Measurements from ENCODE around the gene OPTN. TPM values are rescaled to one million over a fixed set of nuclear protein-coding genes. Genes with fewer than 3 reads are reported as not detected.
"Not testable (repeated sequence)": the region's sequence is repeated elsewhere in the genome, so short reads cannot be mapped to it uniquely, and the experiment has no call there.

Gene OPTN
- 49.0 and 53.2 TPM in 2 replicates for total RNA-seq

DNA sequence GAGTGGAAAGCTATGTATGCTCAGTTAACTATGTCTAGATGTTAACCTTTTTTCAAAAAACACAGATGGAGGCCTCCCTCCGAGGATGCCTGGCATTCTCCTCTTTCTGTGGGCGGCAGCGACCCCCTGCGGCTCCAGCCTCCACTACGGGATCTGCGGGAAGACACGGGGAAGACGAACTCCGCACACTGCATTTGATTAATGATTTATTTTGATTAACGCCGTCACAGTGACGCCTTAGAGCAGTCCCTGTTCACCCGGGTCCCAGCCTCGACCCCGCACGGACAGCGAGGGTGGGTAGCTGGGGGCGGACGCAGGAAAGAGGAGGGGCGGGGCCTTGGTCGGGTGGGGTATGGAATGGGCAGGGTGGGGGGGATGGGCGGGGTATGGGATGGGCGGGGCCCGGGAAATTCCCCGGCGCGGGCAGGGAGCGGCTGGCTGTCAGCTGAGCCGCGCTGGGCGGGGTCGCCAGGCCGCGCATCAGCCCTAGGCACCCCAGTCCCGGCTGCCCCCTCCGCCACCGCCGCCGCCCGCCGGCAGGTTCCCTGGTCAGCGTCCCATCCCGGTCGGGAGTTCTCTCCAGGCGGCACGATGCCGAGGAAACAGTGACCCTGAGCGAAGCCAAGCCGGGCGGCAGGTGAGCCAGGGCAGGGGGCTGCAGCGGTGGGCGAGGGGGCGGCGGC lies at the start of gene OPTN:
TSS of gene OPTN (plus strand) at position 498 of the 683 bp plus-strand sequence. CDS start 8,960 bp downstream, outside the sequence.
- H3K9me3 Mint-ChIP-seq: no peaks in the 10 kb centered on the region
- no peaks in the 10 kb centered on the region for H3K27me3 Mint-ChIP-seq (ENCODE audit: low read depth)
- DNase-seq (ENCODE audit: low spot score): peak; percentile 71
- peaks cover 44% of the 10 kb centered on the region for H3K4me1 Mint-ChIP-seq (ENCODE audit: low read depth)
- peak within 1 kb of the TSS; percentile 86 for H3K27ac Mint-ChIP-seq
- intact Hi-C loops (cut with micrococcal nuclease): loop anchor here (5.0 to 10.0 kb wide), 4 partner anchors 62 to 905 kb away; partner anchors contain the start of genes CDC123, MCM10, NUDT5 and PHYH
- H3K4me3 Mint-ChIP-seq (ENCODE audit: low read depth): peak within 1 kb of the TSS; percentile 88
- H3K36me3 Mint-ChIP-seq (ENCODE audit: low read depth): peaks cover 25% of the 10 kb centered on the region

- H3K27me3 Mint-ChIP-seq (ENCODE audit: low read depth): peaks cover 4% of the 10 kb centered on the region
Measured at GRCh38 chr10:13051126-13051694, 48.8 kb upstream of the OPTN start.

GRCh38 chr10:13053208-13053607 lies 46.8 kb upstream of the OPTN start:
- H3K4me1 Mint-ChIP-seq (ENCODE audit: low read depth); DNase-seq (ENCODE audit: low spot score); intact Hi-C loops (cut with micrococcal nuclease); H3K36me3 Mint-ChIP-seq (ENCODE audit: low read depth); H3K9me3 Mint-ChIP-seq; H3K27me3 Mint-ChIP-seq (ENCODE audit: low read depth); H3K27ac Mint-ChIP-seq; H3K4me3 Mint-ChIP-seq (ENCODE audit: low read depth): not testable (repeated sequence)

More at GRCh38 chr10:13051126-13051694, 48.8 kb upstream of the OPTN start:
- Mint-ChIP-seq H3K27ac (no peak overlapping the region), H3K36me3 (ENCODE audit: low read depth) (no peaks in the 10 kb centered on the region), H3K4me3 (ENCODE audit: low read depth) (no peak overlapping the region), H3K9me3 (no peaks in the 10 kb centered on the region), H3K4me1 (ENCODE audit: low read depth) (no peaks in the 10 kb centered on the region)
- intact Hi-C loops (cut with micrococcal nuclease): no loop called here
- DNase-seq (ENCODE audit: low spot score): no peak

GRCh38 chr10:13053794-13054462 lies 46.0 kb upstream of the OPTN start:
- Mint-ChIP-seq H3K4me3 (ENCODE audit: low read depth) (no peak overlapping the region), H3K9me3 (no peaks in the 10 kb centered on the region), H3K4me1 (ENCODE audit: low read depth) (no peaks in the 10 kb centered on the region), H3K27me3 (ENCODE audit: low read depth) (peaks cover 4% of the 10 kb centered on the region), H3K36me3 (ENCODE audit: low read depth) (no peaks in the 10 kb centered on the region), H3K27ac (no peak overlapping the region)
- intact Hi-C loops (cut with micrococcal nuclease): no loop called here
- DNase-seq (ENCODE audit: low spot score): no peak

GRCh38 chr10:13054844-13055243 lies 45.1 kb upstream of the OPTN start:
- intact Hi-C loops (cut with micrococcal nuclease): no loop called here
- no peak for DNase-seq (ENCODE audit: low spot score)
- H3K9me3 Mint-ChIP-seq: no peaks in the 10 kb centered on the region
- H3K36me3 Mint-ChIP-seq (ENCODE audit: low read depth): no peaks in the 10 kb centered on the region
- no peaks in the 10 kb centered on the region for H3K4me1 Mint-ChIP-seq (ENCODE audit: low read depth)
- no peak overlapping the region for H3K27ac Mint-ChIP-seq
- no peak overlapping the region for H3K4me3 Mint-ChIP-seq (ENCODE audit: low read depth)
- peaks cover 2% of the 10 kb centered on the region for H3K27me3 Mint-ChIP-seq (ENCODE audit: low read depth)

GRCh38 chr10:13056456-13057077 lies 43.4 kb upstream of the OPTN start:
- DNase-seq (ENCODE audit: low spot score): no peak
- H3K36me3 Mint-ChIP-seq (ENCODE audit: low read depth): no peaks in the 10 kb centered on the region
- peaks cover 4% of the 10 kb centered on the region for H3K27me3 Mint-ChIP-seq (ENCODE audit: low read depth)
- no peaks in the 10 kb centered on the region for H3K9me3 Mint-ChIP-seq
- H3K4me1 Mint-ChIP-seq (ENCODE audit: low read depth): no peaks in the 10 kb centered on the region
- no peak overlapping the region for H3K27ac Mint-ChIP-seq
- no peak overlapping the region for H3K4me3 Mint-ChIP-seq (ENCODE audit: low read depth)
- intact Hi-C loops (cut with micrococcal nuclease): no loop called here

GRCh38 chr10:13062803-13063202 lies 37.2 kb upstream of the OPTN start:
- no peak overlapping the region for H3K4me3 Mint-ChIP-seq (ENCODE audit: low read depth)
- intact Hi-C loops (cut with micrococcal nuclease): no loop called here
- no peak overlapping the region for H3K27ac Mint-ChIP-seq
- DNase-seq (ENCODE audit: low spot score): no peak
- no peaks in the 10 kb centered on the region for H3K4me1 Mint-ChIP-seq (ENCODE audit: low read depth)
- peaks cover 4% of the 10 kb centered on the region for H3K9me3 Mint-ChIP-seq
- H3K27me3 Mint-ChIP-seq (ENCODE audit: low read depth): peaks cover 7% of the 10 kb centered on the region
- no peaks in the 10 kb centered on the region for H3K36me3 Mint-ChIP-seq (ENCODE audit: low read depth)

DNA sequence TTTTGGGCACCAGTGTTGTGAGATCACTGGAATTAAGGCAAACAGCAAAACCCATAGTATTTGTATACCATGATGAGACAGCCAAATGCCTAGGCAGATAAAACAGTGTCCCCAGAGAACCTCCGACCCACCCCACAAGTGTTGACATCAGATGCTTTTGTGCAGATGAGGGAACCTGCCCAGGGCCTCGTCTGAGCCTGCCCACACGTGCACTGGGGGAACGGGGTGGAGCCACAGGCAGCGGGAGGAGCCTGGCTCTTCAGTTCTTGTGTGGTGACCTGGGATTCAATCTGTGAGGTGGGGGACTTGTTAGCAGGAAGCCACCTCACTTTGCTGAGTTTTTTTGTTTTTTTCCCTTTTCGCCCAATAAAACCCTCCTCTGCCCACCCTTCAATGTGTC lies 33.4 kb upstream of the OPTN start:
- no peaks in the 10 kb centered on the region for H3K4me1 Mint-ChIP-seq (ENCODE audit: low read depth)
- H3K27ac Mint-ChIP-seq: no peak overlapping the region
- peaks cover 3% of the 10 kb centered on the region for H3K27me3 Mint-ChIP-seq (ENCODE audit: low read depth)
- intact Hi-C loops (cut with micrococcal nuclease): no loop called here
- H3K4me3 Mint-ChIP-seq (ENCODE audit: low read depth): no peak overlapping the region
- H3K9me3 Mint-ChIP-seq: peaks cover 4% of the 10 kb centered on the region
- H3K36me3 Mint-ChIP-seq (ENCODE audit: low read depth): no peaks in the 10 kb centered on the region
- no peak for DNase-seq (ENCODE audit: low spot score)

- no peak overlapping the region for H3K27ac Mint-ChIP-seq
- peaks cover 3% of the 10 kb centered on the region for H3K27me3 Mint-ChIP-seq (ENCODE audit: low read depth)
- intact Hi-C loops (cut with micrococcal nuclease): no loop called here
- no peaks in the 10 kb centered on the region for H3K4me1 Mint-ChIP-seq (ENCODE audit: low read depth)
- H3K4me3 Mint-ChIP-seq (ENCODE audit: low read depth): no peak overlapping the region
- DNase-seq (ENCODE audit: low spot score): no peak
- H3K9me3 Mint-ChIP-seq: peaks cover 4% of the 10 kb centered on the region
- no peaks in the 10 kb centered on the region for H3K36me3 Mint-ChIP-seq (ENCODE audit: low read depth)
Measured at GRCh38 chr10:13067431-13067830, 32.5 kb upstream of the OPTN start.

GRCh38 chr10:13068071-13068470 lies 31.9 kb upstream of the OPTN start:
- intact Hi-C loops (cut with micrococcal nuclease): no loop called here
- H3K9me3 Mint-ChIP-seq: peaks cover 4% of the 10 kb centered on the region
- no peak for DNase-seq (ENCODE audit: low spot score)
- no peaks in the 10 kb centered on the region for H3K36me3 Mint-ChIP-seq (ENCODE audit: low read depth)
- H3K27me3 Mint-ChIP-seq (ENCODE audit: low read depth): peaks cover 3% of the 10 kb centered on the region
- H3K4me3 Mint-ChIP-seq (ENCODE audit: low read depth): no peak overlapping the region
- no peaks in the 10 kb centered on the region for H3K4me1 Mint-ChIP-seq (ENCODE audit: low read depth)
- no peak overlapping the region for H3K27ac Mint-ChIP-seq

DNA sequence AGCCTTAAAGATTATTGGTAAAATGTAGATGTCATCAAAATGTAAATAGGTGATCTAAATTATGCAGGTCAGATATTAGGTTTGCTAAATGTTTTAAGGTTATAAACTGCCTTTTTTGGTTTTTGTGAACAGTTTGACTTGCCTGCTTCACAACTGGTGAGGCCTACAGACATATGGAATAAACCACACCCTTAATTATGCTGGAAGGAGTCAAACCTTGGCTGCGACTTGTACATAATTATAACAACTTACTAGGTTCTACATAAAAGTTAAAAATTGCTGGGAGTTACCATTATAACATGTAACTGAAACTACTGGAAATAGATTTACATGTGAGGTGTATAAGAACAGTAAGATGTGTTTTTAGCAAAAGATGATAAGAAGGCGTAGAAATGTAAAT lies 31.5 kb upstream of the OPTN start:
- H3K9me3 Mint-ChIP-seq: no peaks in the 10 kb centered on the region
- no peak for DNase-seq (ENCODE audit: low spot score)
- H3K27me3 Mint-ChIP-seq (ENCODE audit: low read depth): peaks cover 3% of the 10 kb centered on the region
- intact Hi-C loops (cut with micrococcal nuclease): no loop called here
- no peak overlapping the region for H3K4me3 Mint-ChIP-seq (ENCODE audit: low read depth)
- H3K4me1 Mint-ChIP-seq (ENCODE audit: low read depth): no peaks in the 10 kb centered on the region
- no peak overlapping the region for H3K27ac Mint-ChIP-seq
- no peaks in the 10 kb centered on the region for H3K36me3 Mint-ChIP-seq (ENCODE audit: low read depth)

GRCh38 chr10:13072339-13072738 lies 27.6 kb upstream of the OPTN start:
- intact Hi-C loops (cut with micrococcal nuclease): loop anchor here (10.0 kb wide), 1 partner anchor 168 kb away; no protein-coding TSS in a partner anchor
- Mint-ChIP-seq H3K9me3 (no peaks in the 10 kb centered on the region), H3K36me3 (ENCODE audit: low read depth) (no peaks in the 10 kb centered on the region), H3K4me3 (ENCODE audit: low read depth) (no peak overlapping the region), H3K27ac (no peak overlapping the region), H3K27me3 (ENCODE audit: low read depth) (peaks cover 12% of the 10 kb centered on the region), H3K4me1 (ENCODE audit: low read depth) (peaks cover 6% of the 10 kb centered on the region)
- DNase-seq (ENCODE audit: low spot score): no peak
